Suprapubic skin (tissue), 3 donors: Measurements from ENCODE around the gene CRTC3.

ENCODE experiments used
- POLR2A ChIP-seq, 2 donors: fragments of 450-650 bp; IDR thresholded peaks; one replicate each; pipeline ENCODE4 v1.6.1; 2017; ENCODE audit warnings: antibody characterized with exemption in 2 of 2, mild to moderate bottlenecking in 2 of 2, moderate library complexity in 2 of 2
- TF ChIP-seq, protein P1 (sequence below), 2 donors: fragments of 200-600 bp in 1 of 2; fragments of 450-650 bp in 1 of 2; sonication (generic) in 1 of 2; IDR thresholded peaks; one replicate each; pipeline ENCODE4 v1.5.1; 2016 to 2019; ENCODE audit warnings: antibody characterized with exemption in 2 of 2, mild to moderate bottlenecking in 1 of 2, moderate library complexity in 1 of 2

DNA sequence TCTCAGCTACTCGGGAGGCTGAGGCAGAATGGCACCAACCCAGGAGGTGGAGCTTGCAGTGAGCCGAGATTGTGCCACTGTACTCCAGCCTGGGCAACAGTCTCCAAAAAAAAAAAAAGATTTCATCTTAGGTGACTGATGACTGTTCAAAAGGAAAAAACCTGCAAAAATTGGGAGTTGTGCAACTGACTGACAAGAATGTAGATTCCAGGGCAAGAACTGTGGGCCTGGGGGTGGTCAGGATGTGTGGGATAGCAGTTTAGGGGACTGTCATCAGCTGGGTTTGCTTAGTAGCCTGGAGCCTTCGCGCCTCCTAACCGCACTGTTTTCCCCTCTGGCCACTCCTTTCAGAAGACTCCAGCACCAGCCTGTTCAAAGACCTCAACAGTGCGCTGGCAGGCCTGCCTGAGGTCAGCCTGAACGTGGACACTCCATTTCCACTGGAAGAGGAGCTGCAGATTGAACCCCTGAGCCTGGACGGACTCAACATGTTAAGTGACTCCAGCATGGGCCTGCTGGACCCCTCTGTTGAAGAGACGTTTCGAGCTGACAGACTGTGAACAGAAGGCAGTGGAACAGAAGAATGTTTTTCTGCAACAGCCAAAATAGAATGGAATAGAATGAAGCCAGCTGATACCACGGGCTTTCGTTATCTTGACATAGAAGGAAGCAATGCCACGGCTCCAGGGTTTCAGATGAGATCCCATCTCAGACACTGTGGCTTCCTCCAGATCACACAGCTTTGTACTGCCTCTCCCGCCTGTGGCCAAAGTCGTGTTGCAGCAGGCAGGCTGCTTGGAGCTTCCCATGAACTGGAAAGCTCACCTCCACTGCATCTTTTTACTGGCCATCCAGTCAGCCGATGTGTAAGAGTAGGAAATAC, 112.1 kb downstream of the CRTC3 start:
- TF ChIP-seq, protein P1, sequence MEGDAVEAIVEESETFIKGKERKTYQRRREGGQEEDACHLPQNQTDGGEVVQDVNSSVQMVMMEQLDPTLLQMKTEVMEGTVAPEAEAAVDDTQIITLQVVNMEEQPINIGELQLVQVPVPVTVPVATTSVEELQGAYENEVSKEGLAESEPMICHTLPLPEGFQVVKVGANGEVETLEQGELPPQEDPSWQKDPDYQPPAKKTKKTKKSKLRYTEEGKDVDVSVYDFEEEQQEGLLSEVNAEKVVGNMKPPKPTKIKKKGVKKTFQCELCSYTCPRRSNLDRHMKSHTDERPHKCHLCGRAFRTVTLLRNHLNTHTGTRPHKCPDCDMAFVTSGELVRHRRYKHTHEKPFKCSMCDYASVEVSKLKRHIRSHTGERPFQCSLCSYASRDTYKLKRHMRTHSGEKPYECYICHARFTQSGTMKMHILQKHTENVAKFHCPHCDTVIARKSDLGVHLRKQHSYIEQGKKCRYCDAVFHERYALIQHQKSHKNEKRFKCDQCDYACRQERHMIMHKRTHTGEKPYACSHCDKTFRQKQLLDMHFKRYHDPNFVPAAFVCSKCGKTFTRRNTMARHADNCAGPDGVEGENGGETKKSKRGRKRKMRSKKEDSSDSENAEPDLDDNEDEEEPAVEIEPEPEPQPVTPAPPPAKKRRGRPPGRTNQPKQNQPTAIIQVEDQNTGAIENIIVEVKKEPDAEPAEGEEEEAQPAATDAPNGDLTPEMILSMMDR (IDR thresholded peaks at IDR 0.05) = no peak
- no peak for TF ChIP-seq POLR2A (IDR thresholded peaks at IDR 0.05)
